GM12892 (cell line): ENCODE measurements around the gene NEK6.

Experiments
- POLR2A ChIP-seq: IDR thresholded peaks from 2 replicates; pipeline ENCODE4 v1.6.1; 2011; ENCODE audit warnings: low read depth, low read length, control low read depth
- POLR2AphosphoS5 ChIP-seq: IDR thresholded peaks from 2 replicates; pipeline ENCODE4 v1.6.1; 2011; ENCODE audit warnings: low read depth, low read length, control low read depth
- TAF1 ChIP-seq: IDR thresholded peaks from 2 replicates; pipeline ENCODE4 v1.6.1; 2011; ENCODE audit warnings: low read depth, mild to moderate bottlenecking, control low read depth, low read length, borderline replicate concordance

GRCh38 chr9:124210697-124211096 is 47.1 kb upstream of the NEK6 start:
- no peak for TF ChIP-seq POLR2A
- no peak for TF ChIP-seq POLR2AphosphoS5
- no peak for TF ChIP-seq TAF1
